Caco-2 (cell line): ENCODE measurements around the gene DSE. TPM values are rescaled to one million over a fixed set of nuclear protein-coding genes. Genes with fewer than 3 reads are reported as not detected.

Experiments used
- BruUV-seq: library from RNA; stranded (reverse); fragments of 400-500 nt; replicated peaks from 2 replicates; lab custom pipeline; 2021; lab: Mats Ljungman, UMichigan
- CTCF ChIA-PET: fragments of 300-600 bp; sonication (Branson Sonifier 250); formaldehyde crosslinking; loops from one replicate; lab custom pipeline; 2022; ENCODE audit warnings: antibody characterized with exemption; lab: Charles Lee
- POLR2A ChIA-PET: fragments of 300-600 bp; sonication (Branson Sonifier 250); formaldehyde crosslinking; loops from one replicate; lab custom pipeline; 2022; ENCODE audit warnings: antibody characterized with exemption; lab: Charles Lee
- DNase-seq, 2 experiments: peaks; one replicate each; pipeline versions ENCODE4 v3.0.0 to v3.0.0-alpha.2; 2020 to 2022
- H3K27me3 ChIP-seq: replicated peaks from 2 replicates; pipeline ENCODE4 v1.6.0; 2011; ENCODE audit warnings: low read length; ENCODE audit not compliant: control insufficient read depth, insufficient read depth
- H3K36me3 ChIP-seq: 2 replicates; pipeline ENCODE4 v1.5.1; 2011; ENCODE audit warnings: low read length; ENCODE audit not compliant: control insufficient read depth, insufficient read depth
- H3K4me1 ChIP-seq: fragments of 250-450 bp; sonication (Bioruptor Pico); 2 replicates; pipeline ENCODE4 v1.5.1; 2020; ENCODE audit warnings: mild to moderate bottlenecking
- H3K4me3 ChIP-seq: 2 replicates; pipeline ENCODE4 v1.5.1; 2011; ENCODE audit warnings: low read depth, mild to moderate bottlenecking, control low read depth, low read length
- H3K9me3 ChIP-seq: fragments of 250-450 bp; sonication (Bioruptor Pico); 2 replicates; pipeline ENCODE4 v1.5.1; 2020; ENCODE audit warnings: mild to moderate bottlenecking, moderate library complexity
- H3K27ac Mint-ChIP-seq: one replicate; pipeline ENCODE4 v1.8.0; 2022; ENCODE audit warnings: mixed read lengths; ENCODE audit not compliant: unreplicated experiment
- H3K27me3 Mint-ChIP-seq: one replicate; pipeline ENCODE4 v1.8.0; 2022; ENCODE audit warnings: mixed read lengths; ENCODE audit not compliant: insufficient read depth, unreplicated experiment
- H3K36me3 Mint-ChIP-seq: one replicate; pipeline ENCODE4 v1.8.0; 2022; ENCODE audit warnings: mild to moderate bottlenecking, mixed read lengths; ENCODE audit not compliant: insufficient read depth, unreplicated experiment
- H3K4me1 Mint-ChIP-seq: one replicate; pipeline ENCODE4 v1.8.0; 2022; ENCODE audit warnings: low read depth, mixed read lengths; ENCODE audit not compliant: unreplicated experiment
- H3K4me3 Mint-ChIP-seq: one replicate; pipeline ENCODE4 v1.8.0; 2022; ENCODE audit warnings: mild to moderate bottlenecking, moderate library complexity, mixed read lengths; ENCODE audit not compliant: unreplicated experiment
- H3K9me3 Mint-ChIP-seq: one replicate; pipeline ENCODE4 v1.8.0; 2022; ENCODE audit warnings: mixed read lengths; ENCODE audit not compliant: unreplicated experiment
- CTCF ChIP-seq, 2 experiments: fragments of 200-600 bp in 1 of 2; IDR thresholded peaks; 1 replicate in 1 of 2; 2 replicates in 1 of 2; pipeline versions ENCODE4 v1.5.1 to v1.8.0; 2011 to 2022; ENCODE audit warnings: antibody characterized with exemption in 1 of 2, control low read depth in 1 of 2, inconsistent platforms in 1 of 2, low read depth in 1 of 2, low read length in 1 of 2, mild to moderate bottlenecking in 1 of 2, moderate library complexity in 1 of 2; ENCODE audit not compliant: insufficient read depth in 1 of 2, severe bottlenecking in 1 of 2, unreplicated experiment in 1 of 2
- intact Hi-C: fragments of 100-400 bp; cut with micrococcal nuclease; formaldehyde crosslinking; loops from one replicate; pipeline ENCODE4 v1.10.0; 2022; ENCODE audit not compliant: unreplicated experiment
- total RNA-seq: library from RNA; stranded (reverse); gene quantifications from 2 replicates; pipeline ENCODE4 v1.2.3, GENCODE V29; 2022

Gene DSE
- total RNA-seq, 1 experiment from 2014 or later = 2.8 TPM

- Mint-ChIP-seq H3K4me3 (no peak overlapping the region), H3K36me3 (no peaks in the 10 kb centered on the region), H3K9me3 (no peaks in the 10 kb centered on the region), H3K4me1 (no peaks in the 10 kb centered on the region), H3K27me3 (peaks cover 4% of the 10 kb centered on the region), H3K27ac (no peak overlapping the region)
- intact Hi-C loops = no loop called here
- no peak for TF ChIP-seq CTCF (IDR thresholded peaks at IDR 0.05; ENCODE audit: insufficient read depth in 1 of 2, low read depth in 1 of 2, low read length in 1 of 2, severe bottlenecking in 1 of 2, unreplicated experiment in 1 of 2)
- no peaks in the 10 kb centered on the region for H3K36me3 ChIP-seq
- BruUV-seq = no TSS peak
- ChIA-PET POLR2A (no interaction called here), CTCF (no interaction called here)
- no peaks in the 10 kb centered on the region for H3K9me3 ChIP-seq
- no peak for DNase-seq
- H3K4me3 ChIP-seq = no peak overlapping the region
- H3K27me3 ChIP-seq = no peaks in the 10 kb centered on the region
- H3K4me1 ChIP-seq = no peaks in the 10 kb centered on the region
Measured at GRCh38 chr6:116419069-116419786, 48.5 kb downstream of the DSE start.

GRCh38 chr6:116420341-116420740, 49.6 kb downstream of the DSE start:
- no TSS peak for BruUV-seq
- DNase-seq = no peak
- Histone ChIP-seq H3K36me3 (no peaks in the 10 kb centered on the region), H3K9me3 (no peaks in the 10 kb centered on the region), H3K4me1 (no peaks in the 10 kb centered on the region), H3K4me3 (no peak overlapping the region), H3K27me3 (no peaks in the 10 kb centered on the region)
- intact Hi-C loops = no loop called here
- Mint-ChIP-seq H3K9me3 (no peaks in the 10 kb centered on the region), H3K4me3 (no peak overlapping the region), H3K27me3 (peaks cover 3% of the 10 kb centered on the region), H3K4me1 (no peaks in the 10 kb centered on the region), H3K36me3 (no peaks in the 10 kb centered on the region), H3K27ac (no peak overlapping the region)
- ChIA-PET POLR2A (no interaction called here), CTCF (no interaction called here)
- TF ChIP-seq CTCF (IDR thresholded peaks at IDR 0.05; ENCODE audit: insufficient read depth in 1 of 2, low read depth in 1 of 2, low read length in 1 of 2, severe bottlenecking in 1 of 2, unreplicated experiment in 1 of 2) = no peak

GRCh38 chr6:116422238-116422637, 51.5 kb downstream of the DSE start:
- CTCF ChIA-PET = no interaction called here

More at GRCh38 chr6:116422238-116422637, 51.5 kb downstream of the DSE start:
- intact Hi-C loops = no loop called here
- POLR2A ChIA-PET = no interaction called here
- no peaks in the 10 kb centered on the region for H3K9me3 ChIP-seq
- H3K4me1 Mint-ChIP-seq = no peaks in the 10 kb centered on the region
- H3K4me3 Mint-ChIP-seq = no peak overlapping the region
- TF ChIP-seq CTCF (IDR thresholded peaks at IDR 0.05; ENCODE audit: insufficient read depth in 1 of 2, low read depth in 1 of 2, low read length in 1 of 2, severe bottlenecking in 1 of 2, unreplicated experiment in 1 of 2) = no peak
- no peak for DNase-seq
- H3K27me3 Mint-ChIP-seq = no peaks in the 10 kb centered on the region
- H3K27ac Mint-ChIP-seq = no peak overlapping the region
- no peaks in the 10 kb centered on the region; the same call in 1 of the 2 replicates for H3K27me3 ChIP-seq
- no peaks in the 10 kb centered on the region for H3K36me3 ChIP-seq
- BruUV-seq = no TSS peak
- no peak overlapping the region for H3K4me3 ChIP-seq
- no peaks in the 10 kb centered on the region for H3K36me3 Mint-ChIP-seq
- H3K4me1 ChIP-seq = no peaks in the 10 kb centered on the region
- no peaks in the 10 kb centered on the region for H3K9me3 Mint-ChIP-seq
